ENCODE measurements around the gene SLC41A3. TPM values are rescaled to one million over a fixed set of nuclear protein-coding genes. Genes with fewer than 3 reads are reported as not detected.

The SLC41A3 gene
- polyA plus RNA-seq, 2 of the 4 experiments (the other 2 are of a cell fraction) = 18.9 to 24.2 TPM

- no peak for FAIRE-seq
- H3K4me3 ChIP-seq = no peak overlapping the region
- no peaks in the 10 kb centered on the region for H3K4me1 ChIP-seq
- no peak overlapping the region for H3K4me2 ChIP-seq
- WGBS (ENCODE audit: missing lambda C conversion rate) = 65% methylated on average over 8 of the region's 8 CpGs
- H3K27ac ChIP-seq = no peak overlapping the region
- POLR2A ChIA-PET = no interaction called here
- CTCF ChIA-PET = interaction anchor here (0.8 to 7.9 kb wide), 2 partner anchors 10 to 13 kb away, joined by 3 to 60 read pairs; no protein-coding TSS in a partner anchor
- no peak for ATAC-seq
- H3K9me3 ChIP-seq = no peaks in the 10 kb centered on the region
- TF ChIP-seq HOXB13 (CRISPR knock-in tag; IDR thresholded peaks at IDR 0.05; ENCODE audit: low read depth) (no peak), CEBPB (IDR thresholded peaks at IDR 0.05) (no peak), MAZ (IDR thresholded peaks at IDR 0.05; ENCODE audit: borderline replicate concordance, low read depth, low read length) (no peak), JUNB (IDR thresholded peaks at IDR 0.05) (no peak), MAX (IDR thresholded peaks at IDR 0.05) (no peak)
- no peak for DNase-seq (ENCODE audit: low read depth in 1 of 2, low spot score in 1 of 2)
These were observed 36.1 kb upstream of the SLC41A3 start for GRCh38 chr3:126119976-126120375.

- CTCF ChIA-PET = interaction anchor here (1.2 to 7.9 kb wide), 2 partner anchors 14 to 147 kb away, joined by 3 to 60 read pairs; no protein-coding TSS in a partner anchor
- POLR2A ChIA-PET = no interaction called here
- FAIRE-seq (no peak), ATAC-seq (no peak), DNase-seq (ENCODE audit: low read depth in 1 of 2, low spot score in 1 of 2) (no peak)
- H3K4me1 ChIP-seq = no peaks in the 10 kb centered on the region
- no peak overlapping the region for H3K4me3 ChIP-seq
- no peaks in the 10 kb centered on the region for H3K9me3 ChIP-seq
- H3K27ac ChIP-seq = no peak overlapping the region
- TF ChIP-seq ATOH8 (CRISPR knock-in tag; IDR thresholded peaks at IDR 0.05; ENCODE audit: low read depth) = no peak
- TF ChIP-seq FOSL2 (IDR thresholded peaks at IDR 0.05) = no peak
- no peak for TF ChIP-seq FOSL2 (CRISPR knock-in tag; IDR thresholded peaks at IDR 0.05)
- TF ChIP-seq ZC3H11A (IDR thresholded peaks at IDR 0.05) = no peak
- no peak for TF ChIP-seq SMC3 (IDR thresholded peaks at IDR 0.05)
- H3K4me2 ChIP-seq = no peak overlapping the region
- WGBS (ENCODE audit: missing lambda C conversion rate) = 51% methylated on average over 7 of the region's 7 CpGs
These were observed 35.2 kb upstream of the SLC41A3 start for GRCh38 chr3:126119008-126119675.

GRCh38 chr3:126118591-126118990 is 34.7 kb upstream of the SLC41A3 start:
- FAIRE-seq (no peak), ATAC-seq (no peak), DNase-seq (ENCODE audit: low read depth in 1 of 2, low spot score in 1 of 2) (no peak)
- no peaks in the 10 kb centered on the region for H3K4me1 ChIP-seq
- POLR2A ChIA-PET = no interaction called here
- H3K27ac ChIP-seq = no peak overlapping the region
- H3K9me3 ChIP-seq = no peaks in the 10 kb centered on the region
- WGBS (ENCODE audit: missing lambda C conversion rate) = 54% methylated on average over 8 of the region's 11 CpGs
- CTCF ChIA-PET = interaction anchor here (1.2 to 7.9 kb wide), 2 partner anchors 15 to 147 kb away, joined by 3 to 60 read pairs; no protein-coding TSS in a partner anchor
- no peak overlapping the region for H3K4me3 ChIP-seq
- TF ChIP-seq SREBF2 (IDR thresholded peaks at IDR 0.05) = no peak
- no peak for TF ChIP-seq CTCF (IDR thresholded peaks at IDR 0.05)
- TF ChIP-seq ZNF302 (CRISPR knock-in tag; IDR thresholded peaks at IDR 0.05) = no peak
- TF ChIP-seq EHF (CRISPR knock-in tag; IDR thresholded peaks at IDR 0.05) = no peak
- TF ChIP-seq PBX3 (IDR thresholded peaks at IDR 0.05) = no peak
- no peak for TF ChIP-seq GATA3 (IDR thresholded peaks at IDR 0.05; ENCODE audit: borderline replicate concordance)
- TF ChIP-seq MYC (IDR thresholded peaks at IDR 0.05; ENCODE audit: borderline replicate concordance, low read length) = no peak
- no peak for TF ChIP-seq CBX8 (IDR thresholded peaks at IDR 0.05)
- no peak for TF ChIP-seq RFX5 (IDR thresholded peaks at IDR 0.05)
- TF ChIP-seq PHF8 (IDR thresholded peaks at IDR 0.05; ENCODE audit: borderline replicate concordance, low read depth) = no peak
- TF ChIP-seq NPAS2 (CRISPR knock-in tag; IDR thresholded peaks at IDR 0.05; ENCODE audit: borderline replicate concordance) = no peak
- no peak for TF ChIP-seq RARB (CRISPR knock-in tag; IDR thresholded peaks at IDR 0.05)
- TF ChIP-seq NR3C1 (IDR thresholded peaks at IDR 0.05) = no peak
- no peak for TF ChIP-seq CBX2 (IDR thresholded peaks at IDR 0.05; ENCODE audit: borderline replicate concordance, low read depth)
- TF ChIP-seq ESRRA (IDR thresholded peaks at IDR 0.05; ENCODE audit: borderline replicate concordance, low read length) = no peak
- H3K4me2 ChIP-seq = no peak overlapping the region
